ENCODE data around the gene ITK.

DNA sequence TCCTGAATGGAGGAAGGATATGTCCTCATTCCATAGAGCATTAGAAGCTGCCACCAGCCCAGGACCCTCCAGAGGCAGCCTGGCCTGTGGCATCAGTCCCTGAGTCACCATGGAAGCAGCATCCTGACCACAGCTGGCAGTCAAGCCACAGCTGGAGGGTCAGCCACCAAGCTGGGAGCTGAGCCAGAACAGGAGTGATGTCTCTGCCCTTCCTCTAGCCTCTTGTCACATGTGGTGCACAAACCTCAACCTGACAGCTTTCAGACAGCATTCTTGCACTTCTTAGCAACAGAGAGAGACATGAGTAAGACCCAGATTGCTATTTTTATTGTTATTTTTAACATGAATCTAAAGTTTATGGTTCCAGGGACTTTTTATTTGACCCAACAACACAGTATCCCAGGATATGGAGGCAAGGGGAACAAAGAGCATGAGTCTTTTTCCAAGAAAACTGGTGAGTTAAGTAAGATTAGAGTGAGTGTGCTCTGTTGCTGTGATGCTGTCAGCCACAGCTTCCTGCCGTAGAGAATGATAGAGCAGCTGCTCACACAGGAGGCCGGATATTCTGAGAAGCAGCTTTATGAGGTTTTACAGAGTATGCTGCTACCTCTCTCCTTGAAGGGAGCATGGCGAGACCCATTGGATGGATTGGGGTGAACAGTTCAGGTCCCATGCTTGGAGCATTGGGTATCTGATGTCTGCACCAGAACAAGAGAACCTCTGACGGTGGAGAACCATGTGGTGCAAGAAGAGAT lies 72.2 kb downstream of the ITK start:
- TF ChIP-seq CTCF (IDR thresholded peaks at IDR 0.05) (no peak), POLR2A (IDR thresholded peaks at IDR 0.05) (no peak)
